IMR-90 (cell line): Measurements from ENCODE around the gene PLCH2. TPM values are rescaled to one million over a fixed set of nuclear protein-coding genes. Genes with fewer than 3 reads are reported as not detected.

Experiments
- ATAC-seq: fragments of 200-7000 bp; cut with Tn5 transposase; 2 replicates; pipeline ENCODE4 v1.9.1; 2020; ENCODE audit warnings: low read depth, mild to moderate bottlenecking, moderate library complexity
- BruUV-seq: library from RNA; stranded (reverse); fragments of 400-500 nt; replicated peaks from 2 replicates; lab custom pipeline; 2021; lab: Mats Ljungman, UMichigan
- CTCF ChIA-PET: fragments of 300-600 bp; formaldehyde crosslinking; extraction: SDS; loops from one replicate; lab custom pipeline; 2021; ENCODE audit warnings: antibody characterized with exemption; lab: Yijun Ruan, JAX
- POLR2A ChIA-PET: fragments of 300-600 bp; sonication (Branson Sonifier 250); formaldehyde crosslinking; loops from one replicate; lab custom pipeline; 2022; ENCODE audit warnings: antibody characterized with exemption; ENCODE audit not compliant: unreplicated experiment; lab: Charles Lee
- DNase-seq: peaks from one replicate; pipeline ENCODE4 v3.0.0; 2013
- H2AFZ ChIP-seq: replicated peaks from 2 replicates; pipeline ENCODE3; 2013; ENCODE audit warnings: low read length, mild to moderate bottlenecking; ENCODE audit not compliant: poor library complexity
- H2AK5ac ChIP-seq: 2 replicates; pipeline ENCODE4 v1.6.1; 2013; ENCODE audit warnings: low read depth, low read length, inconsistent platforms
- H2AK9ac ChIP-seq: replicated peaks from 2 replicates; pipeline ENCODE3; 2013; ENCODE audit warnings: mild to moderate bottlenecking, low read depth, low read length, moderate library complexity; ENCODE audit not compliant: poor library complexity
- H2BK120ac ChIP-seq: 2 replicates; pipeline ENCODE4 v1.6.1; 2013; ENCODE audit warnings: low read depth, low read length, inconsistent platforms
- H2BK15ac ChIP-seq: 3 replicates; pipeline ENCODE4 v1.6.1; 2013; ENCODE audit warnings: low read depth, low read length, inconsistent platforms
- H2BK20ac ChIP-seq: 2 replicates; pipeline ENCODE4 v1.6.1; 2013; ENCODE audit warnings: low read depth, mild to moderate bottlenecking, inconsistent platforms, low read length, moderate library complexity
- H2BK5ac ChIP-seq: 2 replicates; pipeline ENCODE4 v1.6.1; 2013; ENCODE audit warnings: mild to moderate bottlenecking, low read depth, low read length, inconsistent platforms; ENCODE audit not compliant: poor library complexity, severe bottlenecking
- H3K14ac ChIP-seq: replicated peaks from 2 replicates; pipeline ENCODE4 v1.6.1; 2013; ENCODE audit warnings: low read depth, low read length, inconsistent platforms
- H3K18ac ChIP-seq: 2 replicates; pipeline ENCODE4 v1.6.1; 2013; ENCODE audit warnings: low read depth, low read length, control low read depth
- H3K23ac ChIP-seq: 2 replicates; pipeline ENCODE4 v1.6.1; 2013; ENCODE audit warnings: low read depth, low read length, inconsistent platforms
- H3K27ac ChIP-seq: 2 replicates; pipeline ENCODE4 v1.5.1; 2013; ENCODE audit warnings: mild to moderate bottlenecking, control low read depth, low read length; ENCODE audit not compliant: insufficient read depth
- H3K27me3 ChIP-seq: 2 replicates; pipeline ENCODE4 v1.6.1; 2013; ENCODE audit warnings: low read length; ENCODE audit not compliant: control insufficient read depth, insufficient read depth
- H3K36me3 ChIP-seq: 2 replicates; pipeline ENCODE4 v1.6.1; 2013; ENCODE audit warnings: low read length, mixed read lengths; ENCODE audit not compliant: control insufficient read depth, insufficient read depth
- H3K4ac ChIP-seq: 2 replicates; pipeline ENCODE4 v1.6.1; 2013; ENCODE audit warnings: low read depth, low read length, inconsistent platforms
- H3K4me1 ChIP-seq: 2 replicates; pipeline ENCODE4 v1.6.1; 2013; ENCODE audit warnings: low read length, mixed read lengths; ENCODE audit not compliant: control insufficient read depth, insufficient read depth
- H3K4me2 ChIP-seq: 2 replicates; pipeline ENCODE4 v1.6.1; 2013; ENCODE audit warnings: low read depth, mild to moderate bottlenecking, control low read depth, low read length, moderate library complexity
- H3K4me3 ChIP-seq: 2 replicates; pipeline ENCODE4 v1.5.1; 2013; ENCODE audit warnings: low read depth, mild to moderate bottlenecking, control low read depth, low read length, moderate library complexity; ENCODE audit not compliant: insufficient read depth
- H3K56ac ChIP-seq: 2 replicates; pipeline ENCODE4 v1.6.1; 2013; ENCODE audit warnings: low read length, inconsistent platforms; ENCODE audit not compliant: insufficient read depth; ENCODE audit errors: extremely low read depth
- H3K79me1 ChIP-seq, 2 experiments: 2 replicates each; pipeline ENCODE4 v1.6.1; 2013; ENCODE audit warnings: low read length in 2 of 2, inconsistent platforms in 1 of 2, low read depth in 1 of 2
- H3K9ac ChIP-seq: 2 replicates; pipeline ENCODE4 v1.6.1; 2013; ENCODE audit warnings: low read depth, low read length, control low read depth
- H3K9me1 ChIP-seq: 2 replicates; pipeline ENCODE4 v1.6.1; 2013; ENCODE audit warnings: low read length, inconsistent platforms; ENCODE audit not compliant: insufficient read depth
- H3K9me3 ChIP-seq: 2 replicates; pipeline ENCODE4 v1.6.1; 2013; ENCODE audit warnings: low read length; ENCODE audit not compliant: control insufficient read depth, insufficient read depth
- H4K20me1 ChIP-seq: 2 replicates; pipeline ENCODE4 v1.6.1; 2013; ENCODE audit warnings: low read length, inconsistent platforms; ENCODE audit not compliant: insufficient read depth
- H4K5ac ChIP-seq: 2 replicates; pipeline ENCODE4 v1.6.1; 2013; ENCODE audit warnings: mild to moderate bottlenecking, low read depth, low read length, control low read depth
- H4K8ac ChIP-seq, 2 experiments: 2 replicates each; pipeline ENCODE4 v1.6.1; 2013; ENCODE audit warnings: low read depth in 2 of 2, low read length in 2 of 2, control low read depth in 1 of 2, inconsistent platforms in 1 of 2
- H4K91ac ChIP-seq: 2 replicates; pipeline ENCODE4 v1.6.1; 2013; ENCODE audit warnings: low read depth, low read length, inconsistent platforms; ENCODE audit not compliant: insufficient read depth
- BHLHE40 ChIP-seq: fragments of 150-350 bp; IDR thresholded peaks from 2 replicates; pipeline ENCODE4 v1.6.1; 2016; ENCODE audit warnings: mild to moderate bottlenecking, low read depth, low read length
- CEBPB ChIP-seq: IDR thresholded peaks from 2 replicates; pipeline ENCODE4 v1.6.1; 2012; ENCODE audit warnings: low read depth, low read length, improper control_type of control experiment
- CHD1 ChIP-seq: IDR thresholded peaks from 2 replicates; pipeline ENCODE4 v1.6.1; 2012; ENCODE audit warnings: low read depth, low read length, improper control_type of control experiment
- FOS ChIP-seq: fragments of 150-350 bp; IDR thresholded peaks from 2 replicates; pipeline ENCODE4 v1.6.1; 2016; ENCODE audit warnings: low read depth, low read length
- MAFK ChIP-seq: IDR thresholded peaks from 2 replicates; pipeline ENCODE4 v1.6.1; 2012; ENCODE audit warnings: low read depth, low read length, improper control_type of control experiment
- MAZ ChIP-seq: IDR thresholded peaks from 2 replicates; pipeline ENCODE4 v1.6.1; 2012; ENCODE audit warnings: low read depth, mild to moderate bottlenecking, low read length, improper control_type of control experiment, moderate library complexity, borderline replicate concordance
- MXI1 ChIP-seq: IDR thresholded peaks from 2 replicates; pipeline ENCODE4 v1.6.1; 2012; ENCODE audit warnings: low read depth, mild to moderate bottlenecking, low read length, moderate library complexity, borderline replicate concordance
- NFE2L2 ChIP-seq: fragments of 150-350 bp; IDR thresholded peaks from 2 replicates; pipeline ENCODE4 v1.6.1; 2016; ENCODE audit warnings: low read depth, mild to moderate bottlenecking, low read length
- POLR2A ChIP-seq: IDR thresholded peaks from 2 replicates; pipeline ENCODE4 v1.6.1; 2012; ENCODE audit warnings: mild to moderate bottlenecking, low read depth, low read length
- RAD21 ChIP-seq: IDR thresholded peaks from 2 replicates; pipeline ENCODE4 v1.6.1; 2012; ENCODE audit warnings: low read length, improper control_type of control experiment
- RCOR1 ChIP-seq: IDR thresholded peaks from 2 replicates; pipeline ENCODE4 v1.6.1; 2012; ENCODE audit warnings: mild to moderate bottlenecking, low read length, improper control_type of control experiment; ENCODE audit not compliant: insufficient replicate concordance
- RFX5 ChIP-seq: IDR thresholded peaks from 2 replicates; pipeline ENCODE4 v1.8.0; 2012; ENCODE audit warnings: low read depth, mild to moderate bottlenecking, low read length, moderate library complexity
- SMC3 ChIP-seq: fragments of 150-350 bp; IDR thresholded peaks from 2 replicates; pipeline ENCODE4 v1.6.1; 2016; ENCODE audit warnings: low read depth, mild to moderate bottlenecking, antibody characterized with exemption, low read length, moderate library complexity
- WGBS, 2 experiments: methylation state at CpG; one replicate each; pipeline versions ENCODE4 v1.1.5 to v1.1.7; 2013; ENCODE audit warnings: missing lambda C conversion rate in 2 of 2; ENCODE audit not compliant: insufficient read length in 1 of 2; ENCODE audit errors: extremely low coverage in 2 of 2; 5-methylcytosine and 5-hydroxymethylcytosine counted together
- dilution Hi-C: fragments of 300-500 bp; cut with HindIII; formaldehyde crosslinking; loops from one replicate; pipeline ENCODE4 v1.14.3; 2018; ENCODE audit warnings: low sequenced_read_pairs; ENCODE audit not compliant: unreplicated experiment
- in situ Hi-C: fragments of 300-500 bp; cut with MboI; formaldehyde crosslinking; loops from 3 replicates; pipeline ENCODE4 v1.14.3; 2019; ENCODE audit warnings: low sequenced_read_pairs, inconsistent platforms, mixed read lengths
- intact Hi-C: fragments of 100-400 bp; cut with micrococcal nuclease; formaldehyde crosslinking; loops from 2 replicates; pipeline ENCODE4 v1.10.0; 2022
- polyA plus RNA-seq, 3 experiments: library from polyadenylated mRNA; depleted of rRNA; stranded (reverse); fragments of >200 nt; gene quantifications; 2 replicates each; pipeline ENCODE4 v1.2.3, GENCODE V29; 2012; ENCODE audit warnings: low replicate concordance in 1 of 3
- total RNA-seq: library from RNA; depleted of rRNA; stranded (reverse); fragments of >200 nt; gene quantifications from 2 replicates; pipeline ENCODE4 v1.2.3, GENCODE V29; 2012
- TF ChIP-seq, protein P1 (sequence below): fragments of 150-350 bp; IDR thresholded peaks from 2 replicates; pipeline ENCODE4 v1.6.1; 2016; ENCODE audit warnings: low read depth, mild to moderate bottlenecking, low read length, moderate library complexity, borderline replicate concordance
- TF ChIP-seq, protein P2 (sequence below): conservative IDR thresholded peaks from 2 replicates; pipeline ENCODE4 v1.5.1; 2012; ENCODE audit warnings: mild to moderate bottlenecking, low read depth, low read length, improper control_type of control experiment
- TF ChIP-seq, protein P3 (sequence below): fragments of 150-350 bp; IDR thresholded peaks from 2 replicates; pipeline ENCODE4 v1.6.1; 2017; ENCODE audit warnings: mild to moderate bottlenecking, antibody characterized with exemption, low read length, low read depth

The PLCH2 gene
- total and polyA plus RNA-seq, 2 of the 4 experiments (the other 2 are of a cell fraction): 0.18 to 1.9 TPM

- H3K14ac ChIP-seq: no peak overlapping the region
- no peak overlapping the region for H4K91ac ChIP-seq
- H2AFZ ChIP-seq: no peak overlapping the region
- TF ChIP-seq RFX5: no peak
- TF ChIP-seq SMC3: no peak
- TF ChIP-seq MAFK: no peak
- TF ChIP-seq, protein P1, sequence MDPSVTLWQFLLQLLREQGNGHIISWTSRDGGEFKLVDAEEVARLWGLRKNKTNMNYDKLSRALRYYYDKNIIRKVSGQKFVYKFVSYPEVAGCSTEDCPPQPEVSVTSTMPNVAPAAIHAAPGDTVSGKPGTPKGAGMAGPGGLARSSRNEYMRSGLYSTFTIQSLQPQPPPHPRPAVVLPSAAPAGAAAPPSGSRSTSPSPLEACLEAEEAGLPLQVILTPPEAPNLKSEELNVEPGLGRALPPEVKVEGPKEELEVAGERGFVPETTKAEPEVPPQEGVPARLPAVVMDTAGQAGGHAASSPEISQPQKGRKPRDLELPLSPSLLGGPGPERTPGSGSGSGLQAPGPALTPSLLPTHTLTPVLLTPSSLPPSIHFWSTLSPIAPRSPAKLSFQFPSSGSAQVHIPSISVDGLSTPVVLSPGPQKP: no peak
- no peak for TF ChIP-seq CEBPB
- TF ChIP-seq POLR2A: no peak
- TF ChIP-seq RCOR1: no peak
- no peak for TF ChIP-seq NFE2L2
- no peak for TF ChIP-seq RAD21
- TF ChIP-seq, protein P2, sequence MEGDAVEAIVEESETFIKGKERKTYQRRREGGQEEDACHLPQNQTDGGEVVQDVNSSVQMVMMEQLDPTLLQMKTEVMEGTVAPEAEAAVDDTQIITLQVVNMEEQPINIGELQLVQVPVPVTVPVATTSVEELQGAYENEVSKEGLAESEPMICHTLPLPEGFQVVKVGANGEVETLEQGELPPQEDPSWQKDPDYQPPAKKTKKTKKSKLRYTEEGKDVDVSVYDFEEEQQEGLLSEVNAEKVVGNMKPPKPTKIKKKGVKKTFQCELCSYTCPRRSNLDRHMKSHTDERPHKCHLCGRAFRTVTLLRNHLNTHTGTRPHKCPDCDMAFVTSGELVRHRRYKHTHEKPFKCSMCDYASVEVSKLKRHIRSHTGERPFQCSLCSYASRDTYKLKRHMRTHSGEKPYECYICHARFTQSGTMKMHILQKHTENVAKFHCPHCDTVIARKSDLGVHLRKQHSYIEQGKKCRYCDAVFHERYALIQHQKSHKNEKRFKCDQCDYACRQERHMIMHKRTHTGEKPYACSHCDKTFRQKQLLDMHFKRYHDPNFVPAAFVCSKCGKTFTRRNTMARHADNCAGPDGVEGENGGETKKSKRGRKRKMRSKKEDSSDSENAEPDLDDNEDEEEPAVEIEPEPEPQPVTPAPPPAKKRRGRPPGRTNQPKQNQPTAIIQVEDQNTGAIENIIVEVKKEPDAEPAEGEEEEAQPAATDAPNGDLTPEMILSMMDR: no peak
- TF ChIP-seq FOS: no peak
- TF ChIP-seq, protein P3, sequence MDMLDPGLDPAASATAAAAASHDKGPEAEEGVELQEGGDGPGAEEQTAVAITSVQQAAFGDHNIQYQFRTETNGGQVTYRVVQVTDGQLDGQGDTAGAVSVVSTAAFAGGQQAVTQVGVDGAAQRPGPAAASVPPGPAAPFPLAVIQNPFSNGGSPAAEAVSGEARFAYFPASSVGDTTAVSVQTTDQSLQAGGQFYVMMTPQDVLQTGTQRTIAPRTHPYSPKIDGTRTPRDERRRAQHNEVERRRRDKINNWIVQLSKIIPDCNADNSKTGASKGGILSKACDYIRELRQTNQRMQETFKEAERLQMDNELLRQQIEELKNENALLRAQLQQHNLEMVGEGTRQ: no peak
- no peak for TF ChIP-seq MXI1
- TF ChIP-seq BHLHE40: no peak
- no peak for TF ChIP-seq CHD1
- no peak for TF ChIP-seq MAZ
- intact Hi-C loops: no loop called here
- no peak overlapping the region for H2BK20ac ChIP-seq
- POLR2A ChIA-PET: no interaction called here
- H3K56ac ChIP-seq: no peak overlapping the region
- no peak overlapping the region for H2BK15ac ChIP-seq
- H3K27me3 ChIP-seq: no peaks in the 10 kb centered on the region
- H3K4ac ChIP-seq: no peak overlapping the region
- H3K9me1 ChIP-seq: peaks cover 13% of the 10 kb centered on the region
- H3K4me3 ChIP-seq: no peak overlapping the region
- H3K36me3 ChIP-seq: peaks cover 51% of the 10 kb centered on the region
- no peak overlapping the region for H4K8ac ChIP-seq
- H4K5ac ChIP-seq: no peak overlapping the region
- no peak overlapping the region for H3K4me2 ChIP-seq
- ATAC-seq: no peak
- H3K9me3 ChIP-seq: no peaks in the 10 kb centered on the region
- H3K9ac ChIP-seq: no peak overlapping the region
- no peak overlapping the region for H3K27ac ChIP-seq
- BruUV-seq: no TSS peak
- CTCF ChIA-PET: no interaction called here
- H4K20me1 ChIP-seq: peaks cover 46% of the 10 kb centered on the region
- H2BK5ac ChIP-seq: no peak overlapping the region
- peaks cover 7 to 49% of the 10 kb centered on the region in 2 experiments for H3K79me1 ChIP-seq
- H3K18ac ChIP-seq: no peak overlapping the region
- in situ Hi-C loops: no loop called here
- 95% methylated on average over 14 of the region's 21 CpGs; no CpG with 5 or more reads in 1 of the 2 experiments for WGBS, 2 experiments
- no peak for DNase-seq
- no peak overlapping the region for H3K23ac ChIP-seq
- no peak overlapping the region for H2AK9ac ChIP-seq
- H3K4me1 ChIP-seq: peaks cover 21% of the 10 kb centered on the region
- dilution Hi-C loops: no loop called here
- no peak overlapping the region for H2BK120ac ChIP-seq
- H2AK5ac ChIP-seq: no peak overlapping the region
These were observed 44.7 kb downstream of the PLCH2 start for GRCh38 chr1:2520806-2521205.
